GM18858 (cell line): ENCODE results near the gene MOK.

Source experiments
- ATAC-seq: cut with Tn5 transposase; IDR thresholded peaks from one replicate; pipeline ENCODE4 v1.9.1; 2021; ENCODE audit not compliant: unreplicated experiment

The MOK gene

GRCh38 chr14:102285106-102285505 is 19.9 kb downstream of the MOK start:
- ATAC-seq: no peak

GRCh38 chr14:102283631-102284129 is 21.3 kb downstream of the MOK start:
- ATAC-seq: no peak

GRCh38 chr14:102282751-102283465 is 22.1 kb downstream of the MOK start:
- no peak for ATAC-seq

- no peak for ATAC-seq
These were observed 24.5 kb downstream of the MOK start for GRCh38 chr14:102280376-102280962.

GRCh38 chr14:102279688-102280348 is 25.1 kb downstream of the MOK start:
- no peak for ATAC-seq

GRCh38 chr14:102279282-102279681 is 25.7 kb downstream of the MOK start:
- ATAC-seq: no peak

GRCh38 chr14:102278631-102278935 is 26.4 kb downstream of the MOK start:
- ATAC-seq: no peak

- no peak for ATAC-seq
These were observed 26.9 kb downstream of the MOK start for GRCh38 chr14:102277874-102278630.

- no peak for ATAC-seq
These were observed 29.1 kb downstream of the MOK start for GRCh38 chr14:102275866-102276265.

GRCh38 chr14:102272392-102272791 is 32.6 kb downstream of the MOK start:
- ATAC-seq: no peak

- ATAC-seq: no peak
These were observed 40.2 kb downstream of the MOK start for GRCh38 chr14:102264775-102265174.

GRCh38 chr14:102264355-102264754 is 40.6 kb downstream of the MOK start:
- no peak for ATAC-seq

- ATAC-seq: no peak
These were observed 42.0 kb downstream of the MOK start for GRCh38 chr14:102262929-102263462.

- no peak for ATAC-seq
These were observed 46.8 kb downstream of the MOK start for GRCh38 chr14:102258136-102258535.

- no peak for ATAC-seq
These were observed 48.2 kb downstream of the MOK start for GRCh38 chr14:102256716-102257115.

GRCh38 chr14:102255401-102256190 is 49.4 kb downstream of the MOK start:
- no peak for ATAC-seq

GRCh38 chr14:102252834-102253801 is 51.8 kb downstream of the MOK start:
- no peak for ATAC-seq

- no peak for ATAC-seq
These were observed 53.8 kb downstream of the MOK start for GRCh38 chr14:102251161-102251560.

- no peak for ATAC-seq
These were observed 54.3 kb downstream of the MOK start for GRCh38 chr14:102250636-102251035.
